Activated CD4-positive, alpha-beta T cell treated with anti-CD3 and anti-CD28 coated beads for 36 hours (primary cell): ENCODE data around the gene MAP1S. TPM values are rescaled to one million over a fixed set of nuclear protein-coding genes. Genes with fewer than 3 reads are reported as not detected.
"Not testable (repeated sequence)": the region's sequence is repeated elsewhere in the genome, so short reads cannot be mapped to it uniquely, and the experiment has no call there.

Source experiments
- ATAC-seq: fragments of 200-7000 bp; cut with Tn5 transposase; one replicate; pipeline ENCODE4 v1.10.0; 2021; ENCODE audit warnings: mild to moderate bottlenecking, moderate library complexity
- CTCF ChIA-PET: fragments of 350-600 bp; sonication (Branson Sonifier 250); formaldehyde crosslinking; loops from one replicate; lab custom pipeline; 2021; ENCODE audit warnings: antibody characterized with exemption; lab: Charles Lee
- POLR2A ChIA-PET: fragments of 350-600 bp; sonication (Branson Sonifier 250); formaldehyde crosslinking; loops from one replicate; lab custom pipeline; 2021; ENCODE audit warnings: antibody characterized with exemption, inconsistent platforms; lab: Charles Lee
- DNase-seq: peaks from one replicate; pipeline ENCODE4 v3.0.0-alpha.2; 2020
- H3K27ac Mint-ChIP-seq: one replicate; pipeline ENCODE4 v1.8.0; 2021; ENCODE audit warnings: mixed read lengths
- H3K27me3 Mint-ChIP-seq: one replicate; pipeline ENCODE4 v1.8.0; 2021; ENCODE audit warnings: mixed read lengths
- H3K36me3 Mint-ChIP-seq: one replicate; pipeline ENCODE4 v1.8.0; 2021; ENCODE audit warnings: low read depth, mixed read lengths
- H3K4me1 Mint-ChIP-seq: one replicate; pipeline ENCODE4 v1.8.0; 2021; ENCODE audit warnings: mixed read lengths
- H3K4me3 Mint-ChIP-seq: one replicate; pipeline ENCODE4 v1.8.0; 2021; ENCODE audit warnings: mild to moderate bottlenecking, moderate library complexity, mixed read lengths
- H3K9me3 Mint-ChIP-seq: one replicate; pipeline ENCODE4 v1.8.0; 2021; ENCODE audit warnings: low read depth, mixed read lengths
- intact Hi-C, 2 experiments: fragments of 100-400 bp; cut with DNase I in 1 of 2; cut with micrococcal nuclease in 1 of 2; formaldehyde crosslinking; loops; one replicate each; pipeline versions ENCODE4 v1.14.2 to v1.15.1; 2022 to 2024; cut with DNase I, micrococcal nuclease
- total RNA-seq, 2 experiments: library from RNA; stranded (reverse); gene quantifications; one replicate each; pipeline ENCODE4 v1.2.3, GENCODE V29; 2021

Gene MAP1S
- total RNA-seq, 2 experiments from 2014 or later: 57.6 to 79.3 TPM

DNA sequence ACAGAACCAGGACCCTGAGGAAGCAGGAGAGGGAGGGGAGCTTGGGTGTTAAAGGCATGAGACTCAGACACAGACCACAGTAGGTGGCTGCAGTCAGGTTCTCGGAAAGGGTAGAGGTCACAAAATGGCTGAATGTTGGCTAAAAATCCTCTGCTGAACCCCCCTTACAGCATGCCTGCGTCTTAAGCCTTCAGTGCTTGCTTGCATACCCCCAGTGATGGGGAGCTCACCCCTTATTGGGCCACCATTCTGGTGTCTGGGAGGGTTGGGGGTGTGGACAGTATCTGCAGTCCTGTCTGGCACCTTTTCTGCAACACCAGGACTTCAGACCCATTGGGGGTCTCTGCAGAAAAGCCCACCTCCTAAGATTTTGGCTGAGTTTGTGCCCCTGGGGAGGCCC lies 61.5 kb downstream of the MAP1S start:
- intact Hi-C loops: loop anchor here in 1 of 2 experiments (5.0 kb wide), 2 partner anchors 77 to 173 kb away; partner anchors contain the start of gene RPL18A
- no peak for ATAC-seq
- no peak overlapping the region for H3K4me3 Mint-ChIP-seq
- H3K27ac Mint-ChIP-seq: no peak overlapping the region
- no peak for DNase-seq
- H3K9me3 Mint-ChIP-seq: no peaks in the 10 kb centered on the region
- ChIA-PET CTCF (no interaction called here), POLR2A (no interaction called here)
- H3K27me3 Mint-ChIP-seq: no peaks in the 10 kb centered on the region
- H3K4me1 Mint-ChIP-seq: peaks cover 16% of the 10 kb centered on the region
- peaks cover 32% of the 10 kb centered on the region for H3K36me3 Mint-ChIP-seq

DNA sequence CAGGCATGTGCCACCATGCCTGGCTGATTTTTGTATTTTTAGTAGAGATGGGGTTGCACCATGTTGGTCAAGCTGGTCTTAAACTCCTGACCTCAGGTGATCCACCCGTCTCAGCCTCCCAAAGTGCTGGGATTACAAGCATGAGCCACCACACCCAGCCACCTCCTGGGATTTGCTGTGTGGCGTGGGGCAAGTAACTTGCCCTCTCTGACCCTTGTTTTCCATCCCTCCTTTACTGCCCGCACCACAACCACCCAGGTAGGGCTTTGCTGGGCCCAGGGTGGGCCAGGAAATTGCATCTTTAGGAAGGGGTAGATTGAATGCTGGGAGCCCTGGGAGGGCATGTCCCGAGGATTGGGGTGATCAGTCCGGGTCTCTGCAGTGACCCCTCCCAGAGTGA lies 64.4 kb downstream of the MAP1S start:
- H3K27me3 Mint-ChIP-seq, ATAC-seq, DNase-seq, H3K4me3 Mint-ChIP-seq, H3K27ac Mint-ChIP-seq, H3K9me3 Mint-ChIP-seq, POLR2A ChIA-PET: not testable (repeated sequence)
- CTCF ChIA-PET: interaction anchor here (0.6 to 1.9 kb wide), 6 partner anchors 13 to 288 kb away, joined by 3 to 9 read pairs (median 4); no protein-coding TSS in a partner anchor
- intact Hi-C loops: loop anchor here (1.0 to 5.0 kb wide), 5 partner anchors 71 to 176 kb away; partner anchors contain the start of gene RPL18A (in 1 of the 2)
- H3K36me3 Mint-ChIP-seq: peaks cover 37% of the 10 kb centered on the region
- H3K4me1 Mint-ChIP-seq: peaks cover 12% of the 10 kb centered on the region

Other genes starting within 250 kb of the MAP1S start
- gene SLC27A1, start 249.0 kb upstream of the MAP1S start, total RNA-seq: 1 to 10 TPM; 2.2 to 2.7 TPM
- 10 to 100 TPM; 53.1 to 55.5 TPM for gene PGLS, start 207.8 kb upstream of the MAP1S start, total RNA-seq
- 10 to 100 TPM; 51.2 to 64.3 TPM for gene COLGALT1, start 163.8 kb upstream of the MAP1S start, total RNA-seq
- under 1 TPM; 0.02 to 0.04 TPM for gene UNC13A, start 31.1 kb upstream of the MAP1S start, total RNA-seq
- gene FCHO1, start 32.0 kb downstream of the MAP1S start, total RNA-seq: 10 to 100 TPM; 50.5 to 51.8 TPM
- under 1 TPM; 0.75 to 0.95 TPM for gene B3GNT3, start 75.7 kb downstream of the MAP1S start, total RNA-seq
- 1 to 10 TPM; 6.9 to 9.7 TPM for gene INSL3, start 102.0 kb downstream of the MAP1S start, total RNA-seq
- gene JAK3, start 128.5 kb downstream of the MAP1S start, total RNA-seq: 100 to 1,000 TPM; 174 to 180 TPM
- gene RPL18A, start 140.4 kb downstream of the MAP1S start, total RNA-seq: 1,000 to 10,000 TPM; 3,109 to 3,329 TPM
- gene SLC5A5, start 152.5 kb downstream of the MAP1S start, total RNA-seq: 1 to 10 TPM; 1.0 to 1.3 TPM
- 100 to 1,000 TPM in 1 of 2 experiments, 10 to 100 TPM in 1; 99.3 to 131 TPM for gene CCDC124, start 213.5 kb downstream of the MAP1S start, total RNA-seq
- gene KCNN1, start 247.6 kb downstream of the MAP1S start, total RNA-seq: under 1 TPM in 1 of 2 experiments, not detected in 1; 0.05 TPM